OCI-LY7 (cell line): ENCODE results near the gene ADAMTS2. TPM values are rescaled to one million over a fixed set of nuclear protein-coding genes. Genes with fewer than 3 reads are reported as not detected.

Experiments
- BruUV-seq: library from RNA; stranded (reverse); fragments of 400-500 nt; replicated peaks from 2 replicates; lab custom pipeline; 2021; lab: Mats Ljungman, UMichigan
- CTCF ChIA-PET: fragments of 300-600 bp; sonication (Branson Sonifier 250); formaldehyde crosslinking; loops from one replicate; lab custom pipeline; 2022; ENCODE audit warnings: antibody characterized with exemption; ENCODE audit not compliant: unreplicated experiment; lab: Charles Lee
- POLR2A ChIA-PET: fragments of 300-600 bp; sonication (Branson Sonifier 250); formaldehyde crosslinking; loops from one replicate; lab custom pipeline; 2022; ENCODE audit warnings: antibody characterized with exemption; lab: Charles Lee
- DNase-seq: peaks from one replicate; pipeline ENCODE4 v3.0.0-alpha.2; 2015; ENCODE audit warnings: low spot score
- H2AFZ ChIP-seq: fragments of 200-600 bp; sonication (generic), shearing (Covaris generic); 2 replicates; pipeline ENCODE4 v1.6.1; 2014; ENCODE audit warnings: mild to moderate bottlenecking, antibody characterized with exemption, low read length, moderate library complexity
- H3K27ac ChIP-seq: fragments of 200-600 bp; sonication (generic); 2 replicates; pipeline ENCODE4 v1.5.1; 2014; ENCODE audit warnings: mixed run types, low read depth, mild to moderate bottlenecking, moderate library complexity, low read length, inconsistent platforms; ENCODE audit not compliant: poor library complexity, severe bottlenecking
- H3K36me3 ChIP-seq: fragments of 200-600 bp; sonication (generic); 2 replicates; pipeline ENCODE4 v1.6.1; 2014; ENCODE audit warnings: mild to moderate bottlenecking, antibody characterized with exemption, low read length, moderate library complexity, mixed read lengths; ENCODE audit not compliant: insufficient read depth
- H3K4me1 ChIP-seq: fragments of 200-600 bp; sonication (generic); 2 replicates; pipeline ENCODE4 v1.5.1; 2014; ENCODE audit warnings: mild to moderate bottlenecking, low read length; ENCODE audit not compliant: insufficient read depth, poor library complexity, severe bottlenecking
- H3K4me2 ChIP-seq: fragments of 200-600 bp; sonication (generic); 2 replicates; pipeline ENCODE4 v1.6.1; 2014; ENCODE audit warnings: mild to moderate bottlenecking, low read length
- H3K4me3 ChIP-seq: fragments of 200-600 bp; sonication (generic); 2 replicates; pipeline ENCODE4 v1.5.1; 2014; ENCODE audit warnings: mild to moderate bottlenecking, low read depth, low read length; ENCODE audit not compliant: poor library complexity, severe bottlenecking
- H3K79me2 ChIP-seq: fragments of 200-600 bp; sonication (generic); 2 replicates; pipeline ENCODE4 v1.6.1; 2016; ENCODE audit warnings: low read depth, mild to moderate bottlenecking, low read length, moderate library complexity, mixed read lengths; ENCODE audit not compliant: insufficient read depth
- H3K9me2 ChIP-seq: fragments of 200-600 bp; sonication (generic); 2 replicates; pipeline ENCODE4 v1.6.1; 2016; ENCODE audit warnings: mild to moderate bottlenecking, low read length, mixed read lengths; ENCODE audit not compliant: insufficient read depth
- H3K9me3 ChIP-seq: fragments of 200-600 bp; sonication (generic); 2 replicates; pipeline ENCODE4 v1.6.1; 2014; ENCODE audit warnings: mild to moderate bottlenecking, mixed run types, low read length, mixed read lengths
- H4K20me1 ChIP-seq: fragments of 200-600 bp; sonication (generic); 2 replicates; pipeline ENCODE4 v1.6.1; 2014; ENCODE audit warnings: mild to moderate bottlenecking, antibody characterized with exemption, low read length, moderate library complexity, mixed read lengths; ENCODE audit not compliant: insufficient read depth
- CTCF ChIP-seq: fragments of 200-600 bp; sonication (generic); conservative IDR thresholded peaks from 2 replicates; pipeline ENCODE4 v1.5.1; 2014; ENCODE audit warnings: mild to moderate bottlenecking, antibody characterized with exemption, low read length, moderate library complexity, mixed read lengths
- EZH2phosphoT487 ChIP-seq: fragments of 200-600 bp; sonication (generic); IDR thresholded peaks from 2 replicates; pipeline ENCODE4 v1.6.1; 2018; ENCODE audit warnings: low read depth, borderline replicate concordance, mild to moderate bottlenecking, mixed run types, antibody characterized with exemption, low read length, moderate library complexity, mixed read lengths
- intact Hi-C: fragments of 100-400 bp; cut with micrococcal nuclease; formaldehyde crosslinking; loops from one replicate; pipeline ENCODE4 v1.10.0; 2022; ENCODE audit not compliant: unreplicated experiment
- total RNA-seq, 2 experiments: library from RNA; depleted of rRNA in 1 of 2; stranded (reverse); fragments of >200 nt in 1 of 2; shearing (Covaris generic) in 1 of 2; gene quantifications; 2 replicates each; pipeline ENCODE4 v1.2.3, GENCODE V29; 2014 to 2022

ADAMTS2 gene
- total RNA-seq, 2 experiments from 2014 or later, result not detected

DNA sequence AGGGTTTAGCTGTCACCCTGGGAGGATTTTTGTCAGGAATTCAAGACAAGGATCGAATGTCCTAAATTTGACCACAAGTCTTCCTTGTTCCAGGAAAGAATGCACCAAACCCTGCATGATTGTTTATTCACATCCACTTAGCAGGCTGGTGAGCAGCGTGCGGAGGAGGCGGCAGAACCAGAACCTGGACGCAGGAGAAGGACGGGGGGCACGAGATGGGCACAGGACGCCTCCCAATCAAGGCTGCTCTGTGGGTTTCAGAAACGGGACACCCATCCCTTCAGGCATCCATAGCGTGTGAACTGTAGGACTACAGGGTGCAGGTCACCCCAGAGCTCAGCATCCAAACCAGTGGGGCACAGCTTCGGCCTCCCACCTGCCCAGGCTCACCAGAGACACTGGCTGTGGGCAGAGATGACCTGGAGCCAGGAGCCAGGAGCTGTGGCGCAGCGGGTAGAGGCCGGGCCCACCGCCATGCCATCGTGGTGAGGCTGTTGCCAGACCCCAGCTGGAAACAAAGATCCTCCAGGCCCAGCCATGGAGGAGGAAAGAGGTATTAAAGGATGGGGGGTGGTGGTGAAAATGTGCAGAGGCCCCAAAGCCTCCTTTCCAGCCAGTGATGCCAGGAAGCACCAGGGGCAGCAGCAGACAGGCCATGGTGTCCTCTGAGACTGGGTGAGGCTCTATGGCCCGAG, 32.3 kb upstream of the ADAMTS2 start:
- Histone ChIP-seq H4K20me1 (no peaks in the 10 kb centered on the region), H3K4me2 (no peak overlapping the region), H3K27ac (no peak overlapping the region), H3K9me2 (no peaks in the 10 kb centered on the region), H3K4me1 (no peaks in the 10 kb centered on the region), H3K79me2 (no peaks in the 10 kb centered on the region), H3K4me3 (no peak overlapping the region), H3K36me3 (no peaks in the 10 kb centered on the region), H3K9me3 (no peaks in the 10 kb centered on the region), H2AFZ (no peak overlapping the region)
- DNase-seq, result no peak
- POLR2A ChIA-PET, result no interaction called here
- TF ChIP-seq EZH2phosphoT487 (no peak), CTCF (no peak)
- CTCF ChIA-PET, result no interaction called here
- no TSS peak for BruUV-seq
- intact Hi-C loops, result no loop called here

GRCh38 chr5:179376701-179377420, 31.6 kb upstream of the ADAMTS2 start:
- Histone ChIP-seq H4K20me1 (no peaks in the 10 kb centered on the region), H3K4me3 (no peak overlapping the region), H3K79me2 (no peaks in the 10 kb centered on the region), H2AFZ (no peak overlapping the region), H3K9me3 (no peaks in the 10 kb centered on the region), H3K4me1 (no peaks in the 10 kb centered on the region), H3K9me2 (no peaks in the 10 kb centered on the region), H3K27ac (no peak overlapping the region), H3K4me2 (no peak overlapping the region), H3K36me3 (no peaks in the 10 kb centered on the region)
- no peak for DNase-seq
- BruUV-seq, result no TSS peak
- ChIA-PET POLR2A (no interaction called here), CTCF (no interaction called here)
- intact Hi-C loops, result no loop called here
- TF ChIP-seq EZH2phosphoT487 (no peak), CTCF (no peak)
